Measurements from ENCODE around the gene SRCIN1.

SRCIN1 gene

GRCh38 chr17:38571833-38572668 lies 33.7 kb downstream of the SRCIN1 start:
- Histone ChIP-seq H3K27me3 (ENCODE audit: control insufficient read depth, low read length) (peaks cover 91% of the 10 kb centered on the region), H3K4me3 (ENCODE audit: low read length) (no peak overlapping the region)

GRCh38 chr17:38569701-38570512 lies 35.8 kb downstream of the SRCIN1 start:
- H3K36me3 ChIP-seq (ENCODE audit: control insufficient read depth, low read length) = no peaks in the 10 kb centered on the region
- H3K79me2 ChIP-seq (ENCODE audit: control insufficient read depth, low read length) = no peaks in the 10 kb centered on the region
- no peak for TF ChIP-seq CTCF (IDR thresholded peaks at IDR 0.05; ENCODE audit: low read depth, low read length, poor library complexity, severe bottlenecking)
- no peak for TF ChIP-seq EZH2phosphoT487 (IDR thresholded peaks at IDR 0.05; ENCODE audit: borderline replicate concordance, low read length)
- H3K4me1 ChIP-seq (ENCODE audit: control insufficient read depth, low read length) = peaks cover 7% of the 10 kb centered on the region; the same call in 1 of the 2 replicates
- H3K27ac ChIP-seq (ENCODE audit: low read depth, low read length) = no peak overlapping the region
- H3K4me2 ChIP-seq (ENCODE audit: low read length) = no peak overlapping the region
- no peaks in the 10 kb centered on the region for H3K9me3 ChIP-seq (ENCODE audit: control insufficient read depth, insufficient read depth, low read length)
- no peak overlapping the region for H3K4me3 ChIP-seq (ENCODE audit: low read length)
- H4K20me1 ChIP-seq (ENCODE audit: control insufficient read depth, insufficient read depth, low read depth, low read length) = no peaks in the 10 kb centered on the region
- H3K9me2 ChIP-seq (replicated peaks; ENCODE audit: control insufficient read depth, low read length) = no peaks in the 10 kb centered on the region
- H3F3A ChIP-seq (ENCODE audit: control insufficient read depth, insufficient read depth) = no peaks in the 10 kb centered on the region
- H3K27me3 ChIP-seq (ENCODE audit: control insufficient read depth, low read length) = peaks cover 90% of the 10 kb centered on the region

More at GRCh38 chr17:38571833-38572668, 33.7 kb downstream of the SRCIN1 start:
- no peaks in the 10 kb centered on the region for H3K9me3 ChIP-seq (ENCODE audit: control insufficient read depth, insufficient read depth, low read length)
- no peaks in the 10 kb centered on the region for H3K79me2 ChIP-seq (ENCODE audit: control insufficient read depth, low read length)
- no peaks in the 10 kb centered on the region for H3F3A ChIP-seq (ENCODE audit: control insufficient read depth, insufficient read depth)
- TF ChIP-seq CTCF (IDR thresholded peaks at IDR 0.05; ENCODE audit: low read depth, low read length, poor library complexity, severe bottlenecking) = no peak
- H3K27ac ChIP-seq (ENCODE audit: low read depth, low read length) = no peak overlapping the region
- no peaks in the 10 kb centered on the region for H4K20me1 ChIP-seq (ENCODE audit: control insufficient read depth, insufficient read depth, low read depth, low read length)
- no peak overlapping the region for H3K4me2 ChIP-seq (ENCODE audit: low read length)
- H3K36me3 ChIP-seq (ENCODE audit: control insufficient read depth, low read length) = no peaks in the 10 kb centered on the region
- H3K4me1 ChIP-seq (ENCODE audit: control insufficient read depth, low read length) = peaks cover 7% of the 10 kb centered on the region; the same call in 1 of the 2 replicates
- H3K9me2 ChIP-seq (replicated peaks; ENCODE audit: control insufficient read depth, low read length) = no peaks in the 10 kb centered on the region

- H4K20me1 ChIP-seq (ENCODE audit: control insufficient read depth, insufficient read depth, low read depth, low read length) = no peaks in the 10 kb centered on the region
These were observed 36.8 kb downstream of the SRCIN1 start for GRCh38 chr17:38568845-38569510.

More at GRCh38 chr17:38568845-38569510, 36.8 kb downstream of the SRCIN1 start:
- Histone ChIP-seq H3K9me3 (ENCODE audit: control insufficient read depth, insufficient read depth, low read length) (no peaks in the 10 kb centered on the region), H3F3A (ENCODE audit: control insufficient read depth, insufficient read depth) (no peaks in the 10 kb centered on the region), H3K27me3 (ENCODE audit: control insufficient read depth, low read length) (peaks cover 88% of the 10 kb centered on the region), H3K4me3 (ENCODE audit: low read length) (no peak overlapping the region), H3K36me3 (ENCODE audit: control insufficient read depth, low read length) (no peaks in the 10 kb centered on the region), H3K9me2 (replicated peaks; ENCODE audit: control insufficient read depth, low read length) (no peaks in the 10 kb centered on the region), H3K4me2 (ENCODE audit: low read length) (no peak overlapping the region), H3K79me2 (ENCODE audit: control insufficient read depth, low read length) (no peaks in the 10 kb centered on the region), H3K27ac (ENCODE audit: low read depth, low read length) (no peak overlapping the region), H3K4me1 (ENCODE audit: control insufficient read depth, low read length) (peaks cover 7% of the 10 kb centered on the region; the same call in 1 of the 2 replicates)
- TF ChIP-seq CTCF (IDR thresholded peaks at IDR 0.05; ENCODE audit: low read depth, low read length, poor library complexity, severe bottlenecking) = no peak
- no peak for TF ChIP-seq EZH2phosphoT487 (IDR thresholded peaks at IDR 0.05; ENCODE audit: borderline replicate concordance, low read length)

Data from DOHH2 (cell line).